AG20443 (cell line): ENCODE data around the gene STMN3.
"Not testable (repeated sequence)": the region's sequence is repeated elsewhere in the genome, so short reads cannot be mapped to it uniquely, and the experiment has no call there.

ENCODE experiments used
- DNase-seq: peaks from one replicate; pipeline ENCODE4 v3.0.0; 2012; ENCODE audit warnings: low spot score, mixed read lengths

STMN3 gene

GRCh38 chr20:63678667-63679465 lies 25.6 kb upstream of the STMN3 start:
- DNase-seq = no peak

- DNase-seq = no peak
Observed at GRCh38 chr20:63678071-63678470, 24.8 kb upstream of the STMN3 start.

GRCh38 chr20:63675681-63676368 lies 22.6 kb upstream of the STMN3 start:
- no peak for DNase-seq

GRCh38 chr20:63673951-63674350 lies 20.7 kb upstream of the STMN3 start:
- DNase-seq = no peak

GRCh38 chr20:63672666-63673065 lies 19.4 kb upstream of the STMN3 start:
- no peak for DNase-seq

- not testable (repeated sequence) for DNase-seq
Observed at GRCh38 chr20:63671695-63672094, 18.5 kb upstream of the STMN3 start.

- DNase-seq = no peak
Observed at GRCh38 chr20:63668351-63668750, 15.1 kb upstream of the STMN3 start.

- no peak for DNase-seq
Observed at GRCh38 chr20:63667858-63668257, 14.6 kb upstream of the STMN3 start.

GRCh38 chr20:63665708-63666107 lies 12.5 kb upstream of the STMN3 start:
- no peak for DNase-seq

- DNase-seq = no peak
Observed at GRCh38 chr20:63664861-63665594, 11.8 kb upstream of the STMN3 start.

GRCh38 chr20:63664143-63664851 lies 11.1 kb upstream of the STMN3 start:
- no peak for DNase-seq

- DNase-seq = no peak
Observed at GRCh38 chr20:63663332-63664066, 10.3 kb upstream of the STMN3 start.

GRCh38 chr20:63662813-63663189 lies 9.6 kb upstream of the STMN3 start:
- no peak for DNase-seq

GRCh38 chr20:63661959-63662812 lies 9.0 kb upstream of the STMN3 start:
- DNase-seq = no peak

- no peak for DNase-seq
Observed at GRCh38 chr20:63661108-63661507, 7.9 kb upstream of the STMN3 start.

- no peak for DNase-seq
Observed at GRCh38 chr20:63660622-63661021, 7.4 kb upstream of the STMN3 start.

- DNase-seq = not testable (repeated sequence)
Observed at GRCh38 chr20:63660174-63660573, 7.0 kb upstream of the STMN3 start.

- DNase-seq = no peak
Observed at GRCh38 chr20:63659370-63659769, 6.1 kb upstream of the STMN3 start.

GRCh38 chr20:63658749-63659187 lies 5.5 kb upstream of the STMN3 start:
- DNase-seq = peak; percentile 58

- DNase-seq = peak; percentile 97
Observed at GRCh38 chr20:63657937-63658748, 4.9 kb upstream of the STMN3 start, which contains the start of gene RTEL1. Gene RTEL1 (plus strand): TSS chr20:63658312. CDS start chr20:63659403, 1,091 bp downstream.
